H1 (cell line): ENCODE results near the gene NT5M. TPM values are rescaled to one million over a fixed set of nuclear protein-coding genes. Genes with fewer than 3 reads are reported as not detected.

Experiments used
- CBX8 ChIP-seq: fragments of 300-800, 300-1000 bp; sonication (generic); IDR thresholded peaks from 2 replicates; pipeline ENCODE4 v1.7.1; 2016; ENCODE audit warnings: low read depth, low read length, borderline replicate concordance
- RAD21 ChIP-seq, 2 experiments: IDR thresholded peaks in 1 of 2; conservative IDR thresholded peaks in 1 of 2; 2 replicates each; pipeline ENCODE4 v1.6.1; 2011; ENCODE audit warnings: low read depth in 2 of 2, low read length in 2 of 2, improper control_type of control experiment in 1 of 2, inconsistent platforms in 1 of 2, mild to moderate bottlenecking in 1 of 2, moderate library complexity in 1 of 2
- TAF1 ChIP-seq: IDR thresholded peaks from 2 replicates; pipeline ENCODE4 v1.6.1; 2011; ENCODE audit warnings: mild to moderate bottlenecking, low read depth, low read length
- polyA plus RNA-seq, 7 experiments: library from polyadenylated mRNA; depleted of rRNA in 3 of 7; stranded (reverse) in 5 of 7; unstranded in 2 of 7; fragments of >200 nt in 5 of 7; fragments of 200-250 nt in 2 of 7; gene quantifications; 1 replicate in 5 of 7; 2 replicates in 1 of 7; 4 replicates in 1 of 7; pipeline versions ENCODE4 v1.2.1 to v1.2.3, GENCODE V29; 2011 to 2013; ENCODE audit warnings: missing spikeins in 2 of 7, mixed read lengths in 2 of 7
- total RNA-seq: library from RNA; stranded (reverse); fragmentation: NEBNext Ultra II Directional; extraction: Animal tissue kit (Norgen Biotek cat#: 25700); gene quantifications from 2 replicates; pipeline ENCODE4 v1.2.1, GENCODE V29; 2021

The NT5M gene
- total and polyA plus RNA-seq, 2 of the 8 experiments (the other 6 are each of a cell fraction or from before 2014, with no cell fraction given): 7.6 to 18.2 TPM

DNA sequence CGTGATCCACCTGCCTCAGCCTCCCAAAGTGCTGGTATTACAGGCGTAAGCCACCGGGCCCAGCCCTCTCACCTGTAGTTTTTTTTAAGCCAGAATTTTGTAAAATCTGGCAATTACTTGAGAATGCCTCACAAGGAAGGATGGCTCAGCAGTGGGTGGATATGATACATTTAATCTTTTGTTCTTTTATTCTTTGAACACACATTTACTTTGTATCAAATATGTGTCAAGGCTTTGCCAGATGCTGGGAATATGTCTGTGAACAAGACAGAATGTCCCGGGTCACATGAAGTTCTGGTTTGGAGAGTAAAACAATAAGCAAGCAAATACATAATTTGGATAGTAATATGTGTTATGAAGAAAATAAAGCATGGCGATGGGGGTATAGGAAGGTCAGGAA, 17.2 kb upstream of the NT5M start (continued):
- TF ChIP-seq RAD21 (IDR thresholded peaks at IDR 0.05 in 1 of 2, conservative IDR thresholded peaks at IDR 0.05 in 1 of 2; ENCODE audit: low read depth in 2 of 2, low read length in 2 of 2): no peak
- no peak for TF ChIP-seq CBX8
- TF ChIP-seq TAF1: no peak
